Activated CD4-positive, alpha-beta T cell treated with anti-CD3 and anti-CD28 coated beads for 24 hours (primary cell): ENCODE data around the gene CIRBP.
A peak's percentile ranks its signal among the peaks of the same experiment; 100 is the strongest.
"Not testable (repeated sequence)": the region's sequence is repeated elsewhere in the genome, so short reads cannot be mapped to it uniquely, and the experiment has no call there.

Experiments used
- DNase-seq, 2 donors: peaks; one replicate each; pipeline ENCODE4 v3.0.0-alpha.2; 2020; ENCODE audit warnings: low read depth in 2 of 2

Gene CIRBP

DNA sequence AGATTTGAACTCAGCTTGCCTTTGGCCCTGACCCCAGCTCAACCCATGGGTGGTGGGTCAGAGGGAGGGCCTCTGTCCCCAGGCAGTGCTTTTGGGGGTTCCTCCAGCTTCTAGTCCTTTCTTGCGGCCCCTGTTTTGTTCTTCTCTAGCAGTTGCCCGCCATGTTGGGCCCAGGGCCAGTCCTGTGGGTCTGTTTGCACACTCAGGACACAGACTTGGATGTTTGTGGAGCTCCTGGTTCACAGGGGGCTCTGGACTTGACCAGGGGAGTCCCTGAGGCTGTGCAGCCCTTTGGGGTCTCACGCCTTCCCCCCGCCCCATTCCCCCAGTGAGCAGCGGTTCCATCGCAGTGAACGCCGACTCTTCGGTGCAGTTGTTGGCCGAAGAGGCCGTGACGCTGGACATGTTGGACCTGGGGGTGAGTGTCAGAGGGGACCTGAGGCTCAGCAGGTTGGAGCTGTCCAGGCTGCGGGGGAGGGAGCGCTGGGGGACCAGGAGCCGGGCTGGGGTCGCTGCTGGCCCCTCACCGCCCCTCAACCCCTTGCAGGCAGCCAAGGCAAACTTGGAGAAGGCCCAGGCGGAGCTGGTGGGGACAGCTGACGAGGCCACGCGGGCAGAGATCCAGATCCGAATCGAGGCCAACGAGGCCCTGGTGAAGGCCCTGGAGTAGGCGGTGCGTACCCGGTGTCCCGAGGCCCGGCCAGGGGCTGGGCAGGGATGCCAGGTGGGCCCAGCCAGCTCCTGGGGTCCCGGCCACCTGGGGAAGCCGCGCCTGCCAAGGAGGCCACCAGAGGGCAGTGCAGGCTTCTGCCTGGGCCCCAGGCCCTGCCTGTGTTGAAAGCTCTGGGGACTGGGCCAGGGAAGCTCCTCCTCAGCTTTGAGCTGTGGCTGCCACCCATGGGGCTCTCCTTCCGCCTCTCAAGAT lies 25.1 kb upstream of the CIRBP start:
- peak; percentile 75 to 77 for DNase-seq

DNA sequence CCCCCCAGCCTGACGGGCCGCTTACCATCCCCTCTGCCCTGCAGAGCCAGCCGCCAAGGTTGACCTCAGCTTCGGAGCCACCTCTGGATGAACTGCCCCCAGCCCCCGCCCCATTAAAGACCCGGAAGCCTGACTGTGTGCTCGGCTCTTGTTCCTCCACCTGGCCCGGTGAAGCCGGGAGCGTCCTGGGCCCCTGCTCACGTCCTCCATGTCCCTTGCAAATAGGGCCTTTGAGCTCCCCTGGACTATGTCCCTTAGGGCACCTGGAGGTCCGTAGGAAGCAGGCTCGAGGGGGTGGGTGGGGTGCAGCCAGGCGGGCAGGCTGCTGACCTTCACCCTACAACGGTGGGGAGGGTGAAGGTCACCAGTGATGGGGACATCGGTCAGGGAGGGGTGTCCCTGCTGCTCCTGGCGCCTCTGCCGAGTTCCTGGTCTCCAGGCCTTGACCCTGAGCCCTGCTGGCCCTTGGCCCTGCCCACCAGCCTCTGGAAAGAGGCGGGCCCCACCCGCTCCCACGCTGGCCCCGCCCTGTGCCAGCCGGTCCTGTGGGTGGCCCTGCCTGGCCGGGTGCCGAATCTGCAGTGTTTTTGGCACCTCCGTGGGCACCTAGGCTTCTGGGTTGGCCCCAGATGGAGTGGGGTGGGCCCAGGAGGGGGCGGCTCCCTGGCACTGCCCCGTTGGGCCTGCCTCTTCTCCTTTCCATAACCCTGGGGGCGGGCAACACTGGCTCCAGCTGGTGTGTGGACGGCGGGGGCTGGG lies 24.3 kb upstream of the CIRBP start:
- no peak for DNase-seq

DNA sequence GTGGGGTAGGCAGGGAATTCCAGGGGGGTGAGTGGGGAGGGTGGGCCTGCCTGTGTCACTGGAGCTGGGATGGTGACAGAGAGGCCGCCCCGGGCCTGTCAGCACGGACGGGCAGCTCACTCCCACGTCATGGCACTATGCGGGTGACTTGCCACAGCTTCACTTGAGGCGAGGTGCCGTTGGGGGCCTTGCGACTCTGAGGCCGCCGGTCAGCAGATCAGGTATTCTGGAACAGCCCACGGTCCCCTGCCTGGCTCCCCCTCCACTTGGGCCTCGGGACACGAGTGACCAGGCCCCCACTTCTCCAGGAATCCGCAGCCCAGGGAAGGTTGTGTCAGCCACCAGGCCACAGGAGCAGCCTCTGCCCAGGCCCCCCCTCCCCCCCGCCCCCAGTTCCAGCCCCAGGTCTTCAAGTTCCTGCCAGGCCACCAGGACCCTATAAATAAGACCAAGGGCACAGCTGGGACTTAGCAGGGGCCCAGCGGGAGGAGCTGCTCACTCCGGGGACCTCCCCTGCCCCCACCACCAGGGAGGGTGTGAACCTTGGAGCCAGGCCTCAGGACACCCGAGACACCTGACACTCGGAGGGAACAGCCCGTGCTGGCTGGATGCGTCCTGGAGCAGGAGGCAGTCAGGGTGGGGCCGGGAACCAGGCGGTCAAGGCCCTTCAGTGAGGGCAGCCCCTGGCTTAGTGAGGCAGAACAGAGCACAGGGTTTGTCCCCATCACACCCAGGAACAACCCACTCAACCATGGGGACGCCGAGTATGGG lies 23.5 kb upstream of the CIRBP start:
- no peak for DNase-seq

DNA sequence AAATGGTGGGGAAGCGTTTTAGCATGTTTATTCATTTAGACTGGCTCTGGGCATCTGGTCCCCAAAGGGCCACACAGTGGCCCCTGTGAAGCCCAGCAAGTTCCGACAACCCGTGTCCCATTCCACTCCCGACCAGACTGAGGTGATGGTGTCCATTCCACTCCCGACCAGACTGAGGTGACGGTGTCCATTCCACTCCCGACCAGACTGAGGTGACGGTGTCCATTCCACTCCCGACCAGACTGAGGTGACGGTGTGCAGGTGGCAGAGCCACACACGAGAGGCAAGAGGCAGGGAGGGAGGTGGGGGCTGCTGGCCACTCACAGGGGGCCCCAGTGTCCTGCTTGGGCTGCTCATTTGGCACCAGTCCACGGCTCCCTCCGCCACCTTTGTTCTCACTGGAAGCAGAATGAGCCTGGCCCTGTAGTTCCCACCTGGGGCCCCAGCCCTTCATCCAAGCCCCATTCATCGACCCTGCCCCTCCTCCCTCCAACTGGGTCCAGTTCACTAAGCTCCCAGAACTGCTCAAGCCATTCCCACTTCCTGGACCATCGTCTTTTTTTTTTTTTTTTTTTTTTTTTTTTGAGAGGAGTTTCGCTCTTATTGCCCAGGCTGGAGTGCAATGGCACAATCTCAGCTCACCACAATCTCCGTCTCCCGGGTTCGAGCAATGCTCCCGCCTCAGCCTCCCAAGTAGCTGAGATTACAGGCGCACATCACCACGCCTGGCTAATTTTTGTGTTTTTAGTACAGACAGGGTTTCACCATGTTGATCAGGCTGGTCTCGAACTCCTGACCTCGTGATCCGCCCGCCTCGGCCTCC lies 22.7 kb upstream of the CIRBP start:
- not testable (repeated sequence) for DNase-seq

DNA sequence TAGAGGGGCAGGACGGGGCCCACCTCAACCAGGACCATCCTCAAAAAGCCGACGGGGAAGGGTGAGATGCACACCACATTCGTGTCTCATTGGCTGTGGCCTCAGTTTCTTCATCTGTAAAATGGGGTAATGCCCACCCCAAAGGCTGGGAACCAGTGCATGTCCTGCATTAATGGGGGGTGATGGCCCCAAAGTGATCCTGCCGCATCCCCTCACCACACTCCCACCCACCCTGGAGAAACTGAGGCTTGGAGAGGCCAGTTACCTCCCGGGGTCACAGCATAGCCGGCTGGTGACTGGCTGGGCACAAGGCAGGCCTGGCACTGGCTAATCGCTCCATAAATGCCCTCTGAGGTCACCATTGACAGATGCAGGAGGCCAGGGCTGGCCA lies 21.4 kb upstream of the CIRBP start:
- DNase-seq = no peak

DNA sequence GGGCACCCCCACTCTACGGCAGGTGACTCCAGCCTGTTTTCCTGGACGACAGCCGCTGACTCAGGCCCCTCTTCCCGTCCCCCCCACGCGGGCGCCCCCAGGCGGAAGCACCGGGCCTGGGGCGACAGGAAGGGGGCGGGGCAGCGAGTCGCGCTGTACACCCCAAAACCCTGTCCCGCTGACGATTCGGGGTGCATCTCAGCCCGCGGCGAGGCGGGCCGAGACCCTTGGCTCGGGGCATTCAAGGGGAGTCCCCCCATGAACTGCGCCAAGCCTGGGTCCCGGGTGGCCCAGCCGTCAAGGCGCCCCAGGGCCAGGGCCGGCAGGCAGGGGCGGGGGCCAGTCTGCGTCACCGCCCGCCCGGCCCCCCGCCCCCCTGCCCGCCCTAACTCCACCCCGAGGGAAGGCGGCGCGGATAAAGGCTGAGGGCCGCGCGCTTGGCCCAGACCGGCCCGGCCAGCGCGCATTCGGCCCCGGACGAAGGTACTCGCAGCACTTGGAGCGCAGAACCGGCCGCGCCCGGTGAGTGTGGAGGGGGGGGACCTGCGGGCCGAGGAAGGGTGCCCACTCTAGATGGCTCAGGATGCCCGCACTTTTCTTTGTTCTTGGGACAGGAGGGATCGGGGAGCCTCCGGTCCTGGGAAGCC lies 20.9 kb upstream of the CIRBP start, which contains the start of gene MIDN:
TSS of gene MIDN (plus strand) at position 445 of the 647 bp plus-strand sequence. CDS start 1,714 bp downstream, outside the sequence.
- DNase-seq = peak in 1 of 2 donors; percentile 58

DNA sequence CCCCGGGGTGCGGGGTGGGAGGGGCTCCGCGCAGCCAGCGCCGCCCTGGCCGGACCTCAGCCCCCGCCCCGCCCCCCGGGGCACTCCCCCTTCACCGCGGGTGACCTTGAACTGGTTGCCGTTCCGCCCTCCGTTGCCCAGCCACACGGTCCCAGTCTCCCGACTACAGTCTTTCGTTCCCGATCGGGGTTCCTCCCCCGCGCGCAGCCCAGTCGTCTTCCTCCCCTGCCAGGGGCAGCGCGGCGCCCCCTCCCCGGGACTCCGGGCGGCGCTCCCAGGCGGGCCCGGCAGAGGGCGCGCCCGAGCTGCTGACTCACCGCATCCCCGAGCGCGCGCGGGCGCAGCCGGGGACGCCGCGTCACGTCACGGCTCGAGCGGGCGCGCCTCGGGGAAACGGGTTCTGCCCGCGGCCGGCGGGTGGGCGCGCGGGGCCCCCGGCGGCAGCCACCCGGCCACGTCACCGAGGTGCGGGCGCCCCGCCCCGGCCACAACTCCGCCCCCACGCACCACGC lies 20.3 kb upstream of the CIRBP start:
- DNase-seq = peak; percentile 69 to 70

DNA sequence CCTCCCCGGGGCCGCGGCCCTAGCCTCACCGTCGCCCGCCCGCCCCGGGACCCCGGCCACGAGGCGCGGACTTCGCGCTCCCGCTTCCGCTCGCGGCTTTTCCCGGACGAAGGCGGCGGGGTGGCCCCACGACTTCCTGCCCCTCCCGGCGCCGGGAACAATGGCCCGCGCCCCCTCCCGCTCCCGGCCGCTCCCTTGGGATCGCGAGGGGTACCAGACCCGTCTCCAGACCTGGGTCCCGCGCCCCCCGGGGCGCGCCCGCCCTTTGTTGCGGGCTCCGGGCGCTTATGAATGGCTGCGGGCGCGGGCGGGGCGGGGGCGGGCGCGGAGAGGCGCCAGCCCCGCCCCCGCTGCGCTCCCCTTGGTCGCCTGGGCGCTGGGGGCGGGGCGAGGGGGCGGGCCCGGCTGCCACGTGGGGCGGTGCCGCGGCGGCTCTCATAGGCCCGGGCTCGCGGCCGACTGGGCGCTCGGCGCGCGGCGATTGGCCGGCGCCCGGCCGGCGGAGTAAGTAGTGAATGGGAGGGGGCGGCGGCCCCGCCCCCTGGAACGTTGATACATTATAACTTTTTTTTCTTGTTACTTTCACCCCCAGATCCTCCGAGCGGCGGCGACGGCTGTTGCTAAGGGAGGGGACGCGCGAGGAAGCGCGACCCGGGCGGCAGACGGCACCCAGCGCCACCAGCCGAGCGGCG lies 19.7 kb upstream of the CIRBP start:
- DNase-seq = peak; percentile 90 to 91

DNA sequence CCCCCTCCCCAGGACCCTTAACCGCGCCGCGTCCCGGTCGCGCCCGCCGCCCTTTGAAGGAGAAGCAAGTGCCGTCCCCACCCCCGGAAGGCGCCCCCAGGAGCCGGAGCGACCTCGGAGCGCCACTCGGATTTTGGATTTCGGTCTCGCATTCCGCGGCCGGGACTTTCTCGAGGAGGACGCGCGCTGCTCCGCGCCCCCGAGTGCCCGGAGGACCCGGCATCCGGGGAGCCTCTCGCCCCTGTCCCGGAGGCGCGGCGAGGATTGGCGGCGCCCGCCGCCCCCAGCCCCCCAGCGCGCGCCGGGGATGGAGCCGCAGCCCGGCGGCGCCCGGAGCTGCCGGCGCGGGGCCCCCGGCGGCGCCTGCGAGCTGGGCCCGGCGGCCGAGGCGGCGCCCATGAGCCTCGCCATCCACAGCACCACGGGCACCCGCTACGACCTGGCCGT lies 19.1 kb upstream of the CIRBP start:
- no peak for DNase-seq

DNA sequence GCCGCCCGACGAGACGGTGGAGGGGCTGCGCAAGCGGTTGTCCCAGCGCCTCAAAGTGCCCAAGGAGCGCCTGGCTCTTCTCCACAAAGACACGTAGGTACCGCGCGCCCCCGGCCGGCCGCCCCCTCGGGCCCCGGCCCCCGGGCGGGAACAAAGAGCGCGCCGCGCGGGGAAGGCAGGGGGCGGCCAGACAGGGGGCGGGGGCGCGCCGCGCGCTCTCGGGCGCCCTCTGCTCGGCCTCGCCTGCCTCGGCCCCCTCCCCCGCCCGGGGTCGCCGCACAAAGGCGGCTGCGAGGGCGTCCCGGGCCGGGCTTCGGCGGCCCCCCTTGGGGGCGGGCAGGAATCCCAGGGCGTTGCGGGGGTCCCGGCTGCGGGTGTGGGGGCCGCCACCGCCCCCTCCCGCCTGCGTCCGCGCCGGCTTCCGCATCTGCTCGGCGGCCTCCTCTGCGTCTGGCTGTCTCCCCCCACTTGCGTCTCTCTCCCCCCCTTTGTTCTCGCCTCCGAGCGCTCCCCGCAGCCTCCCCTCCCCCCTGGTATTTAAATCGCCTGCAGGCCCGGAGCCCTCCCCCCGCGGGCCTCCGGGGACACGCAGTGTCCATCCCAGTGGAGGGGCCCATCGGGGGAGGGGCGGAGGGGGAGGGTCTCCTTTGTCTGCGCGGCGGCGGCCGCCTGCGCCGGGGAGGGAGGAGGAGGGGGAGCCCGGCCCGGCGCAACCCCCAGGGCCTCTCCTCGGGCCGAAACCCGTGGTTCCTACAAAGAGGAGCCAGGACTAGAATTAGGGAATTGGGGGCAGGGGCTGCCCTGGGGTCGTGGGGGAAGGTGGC lies 18.5 kb upstream of the CIRBP start:
- DNase-seq = no peak

DNA sequence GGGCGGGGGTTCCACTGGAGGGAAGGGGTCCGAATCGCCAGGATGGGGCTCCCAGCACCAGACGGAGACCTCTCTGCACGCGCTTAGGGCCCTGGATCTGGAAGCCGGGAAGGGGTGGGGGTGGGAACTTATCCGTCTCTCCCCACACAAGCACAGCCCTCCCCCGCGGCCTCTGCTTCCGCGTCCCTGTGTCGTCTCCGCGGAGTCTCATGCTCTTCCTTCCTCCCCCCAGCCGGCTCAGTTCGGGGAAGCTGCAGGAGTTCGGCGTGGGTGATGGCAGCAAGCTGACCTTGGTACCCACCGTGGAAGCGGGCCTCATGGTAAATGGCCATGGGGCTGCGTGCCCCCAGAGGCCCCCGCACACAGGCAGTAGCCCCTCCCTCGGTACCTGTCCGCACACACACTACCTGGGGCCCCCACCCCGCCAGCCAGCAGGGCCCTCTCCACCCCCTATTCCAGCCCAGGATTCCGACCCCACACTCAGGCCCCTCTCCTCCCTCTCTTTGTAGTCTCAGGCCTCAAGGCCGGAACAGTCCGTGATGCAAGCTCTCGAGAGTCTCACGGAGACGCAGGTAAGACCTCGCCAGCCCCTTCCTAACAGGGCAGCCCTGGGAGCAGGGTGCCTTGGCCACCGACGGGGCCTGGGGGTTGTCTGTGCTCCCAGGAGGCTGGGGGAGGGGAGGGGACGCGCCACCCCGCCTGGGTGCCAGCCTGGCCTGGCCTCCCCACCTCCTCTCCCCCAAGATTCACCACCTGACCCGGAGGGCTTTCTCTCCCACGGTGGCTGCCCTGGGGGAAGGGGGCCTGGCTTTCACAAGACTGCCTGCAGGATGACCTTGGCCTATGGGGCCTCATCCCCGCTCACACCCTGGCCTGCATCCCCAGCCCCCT lies 17.6 kb upstream of the CIRBP start:
- DNase-seq = peak in 1 of 2 donors; percentile 48

DNA sequence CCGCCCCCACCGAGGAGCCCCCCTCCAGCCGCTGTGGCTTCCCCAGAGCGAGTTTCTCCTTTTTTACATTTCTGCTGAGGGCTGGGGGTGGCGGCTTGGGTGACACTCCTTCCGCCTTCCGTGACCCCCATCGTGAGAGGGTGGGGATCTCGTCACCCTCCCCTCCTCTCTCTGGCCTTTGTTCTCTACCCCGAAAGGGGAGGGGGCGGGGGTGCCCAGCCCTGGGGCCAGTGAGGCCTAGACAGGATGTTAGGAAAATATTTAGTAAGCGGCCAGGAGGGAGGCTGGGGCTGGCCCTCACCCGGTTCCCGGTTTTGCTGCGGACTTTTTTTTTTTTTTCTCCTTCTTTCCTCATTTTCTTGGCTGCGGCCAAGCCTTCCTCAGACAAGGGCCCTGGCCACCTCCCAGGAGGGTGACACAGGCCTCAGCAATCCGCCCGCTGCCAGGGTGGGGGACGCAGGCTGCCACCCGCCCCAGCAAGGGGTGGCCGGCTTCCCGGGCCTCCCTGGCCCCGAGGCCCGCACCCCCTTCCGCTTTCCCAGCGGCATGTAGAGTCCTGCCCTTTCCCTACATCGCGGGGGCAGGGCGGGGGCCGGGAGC lies 16.8 kb upstream of the CIRBP start:
- DNase-seq = peak in 1 of 2 donors; percentile 49

DNA sequence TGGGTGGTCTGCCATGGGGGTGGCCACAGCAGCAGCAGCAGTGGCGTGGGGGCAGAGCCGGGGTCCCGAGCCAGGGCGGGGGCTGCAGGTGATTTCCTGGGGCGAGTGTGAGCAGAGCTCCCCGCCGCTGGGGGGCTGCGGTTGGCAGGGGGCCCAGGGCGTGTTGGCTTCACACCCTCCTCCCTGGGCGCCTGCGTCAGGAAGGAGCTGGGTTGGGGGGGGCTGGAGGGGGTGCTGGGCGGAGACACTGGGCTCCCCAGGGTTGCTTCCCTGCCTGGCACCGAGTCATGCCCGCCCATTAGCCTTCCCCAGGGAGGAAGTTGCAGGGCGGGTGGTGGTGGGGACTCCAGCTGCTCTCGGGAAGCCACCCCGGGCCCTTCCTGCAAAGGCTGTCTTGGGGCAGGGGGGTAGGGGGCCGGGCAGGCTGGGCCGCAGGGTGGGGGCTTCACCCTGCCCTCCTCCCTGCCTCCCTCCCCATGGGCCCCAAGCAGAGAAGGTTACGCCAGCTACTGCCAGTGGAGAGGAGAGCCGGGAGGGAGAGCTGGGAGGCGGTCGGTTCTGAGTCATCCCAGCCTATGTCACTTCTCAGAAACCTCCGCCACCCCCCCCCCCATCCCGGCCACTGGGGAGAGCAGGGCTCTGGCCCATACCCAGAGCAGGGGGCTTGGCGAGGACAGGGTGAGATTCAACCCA lies 16.2 kb upstream of the CIRBP start:
- DNase-seq = peak in 1 of 2 donors; percentile 69

DNA sequence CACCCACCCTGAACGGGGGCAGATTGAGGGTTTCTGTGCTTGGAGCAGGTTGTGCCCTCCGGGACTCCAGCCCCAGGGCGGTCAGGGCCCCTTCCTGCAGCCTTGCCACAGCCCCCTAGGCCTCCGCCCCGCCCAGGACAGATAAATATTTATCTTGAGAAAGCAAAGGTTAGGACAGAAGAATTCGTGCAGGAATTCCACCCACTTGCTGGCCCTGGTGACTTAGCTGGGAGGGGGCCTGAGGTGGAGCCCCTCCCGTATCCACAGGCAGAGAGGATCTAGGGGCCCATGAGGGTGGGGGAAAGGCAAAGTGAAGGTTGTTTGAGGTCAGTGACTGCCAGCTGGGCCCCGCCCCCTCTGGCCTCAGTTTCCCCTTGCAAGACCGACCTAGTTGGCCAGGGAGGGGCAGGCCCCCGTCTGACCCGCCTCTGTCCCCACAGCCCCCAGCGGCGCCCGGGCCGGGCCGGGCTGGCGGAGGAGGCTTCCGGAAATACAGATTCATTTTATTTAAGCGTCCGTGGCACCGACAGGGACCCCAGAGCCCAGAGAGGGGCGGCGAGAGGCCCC lies 15.5 kb upstream of the CIRBP start:
- no peak for DNase-seq

DNA sequence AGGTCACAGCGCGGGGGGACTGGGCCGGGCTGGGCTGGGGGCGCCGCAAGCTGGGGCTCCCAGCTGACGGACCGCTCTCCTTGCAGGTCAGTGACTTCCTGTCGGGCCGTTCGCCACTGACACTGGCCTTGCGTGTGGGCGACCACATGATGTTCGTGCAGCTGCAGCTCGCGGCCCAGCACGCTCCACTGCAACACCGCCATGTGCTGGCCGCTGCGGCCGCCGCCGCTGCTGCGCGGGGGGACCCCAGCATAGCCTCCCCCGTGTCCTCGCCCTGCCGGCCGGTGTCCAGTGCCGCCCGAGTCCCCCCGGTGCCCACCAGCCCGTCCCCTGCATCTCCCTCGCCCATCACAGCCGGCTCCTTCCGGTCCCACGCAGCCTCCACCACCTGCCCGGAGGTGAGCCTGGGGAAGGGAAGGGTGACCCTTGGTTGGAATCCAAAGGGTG lies 15.0 kb upstream of the CIRBP start:
- DNase-seq = no peak

DNA sequence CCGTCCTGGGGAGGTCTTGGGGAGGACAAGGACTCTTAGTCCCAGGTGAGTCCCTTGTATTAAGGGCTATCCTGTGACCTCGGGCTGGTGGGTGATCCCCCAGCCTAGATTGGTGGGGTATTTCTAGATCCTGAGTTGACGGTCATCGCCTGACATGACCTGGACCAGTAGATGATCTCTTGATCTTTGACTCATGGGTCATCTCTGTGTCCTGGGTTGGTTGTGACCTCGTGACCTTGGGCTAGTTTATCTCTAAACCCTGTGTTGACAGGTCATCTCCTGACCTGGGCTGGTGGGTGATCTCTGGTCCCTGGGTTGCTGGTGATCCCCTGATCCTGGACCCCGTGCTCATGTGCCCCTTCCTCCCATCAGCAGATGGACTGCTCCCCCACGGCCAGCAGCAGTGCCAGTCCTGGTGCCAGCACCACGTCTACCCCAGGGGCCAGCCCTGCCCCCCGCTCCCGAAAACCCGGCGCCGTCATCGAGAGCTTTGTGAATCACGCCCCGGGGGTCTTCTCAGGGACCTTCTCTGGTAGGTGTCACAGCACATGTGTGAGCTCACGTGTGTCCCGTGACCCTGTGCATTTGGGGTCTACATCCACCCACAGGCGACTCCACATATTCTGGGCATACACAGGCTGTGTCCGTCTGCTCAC lies 14.5 kb upstream of the CIRBP start:
- DNase-seq = no peak
